Nephron (organoid): ENCODE results near the gene MKS1.

Experiments
- H3K27ac Mint-ChIP-seq, 3 experiments: 2 replicates each; pipeline ENCODE4 v1.8.0; 2020; ENCODE audit warnings: mixed read lengths in 3 of 3, mild to moderate bottlenecking in 2 of 3, moderate library complexity in 1 of 3
- H3K27me3 Mint-ChIP-seq: 2 replicates; pipeline ENCODE4 v1.8.0; 2021; ENCODE audit warnings: low read depth, mild to moderate bottlenecking, moderate library complexity, mixed read lengths
- H3K36me3 Mint-ChIP-seq: 2 replicates; pipeline ENCODE4 v1.8.0; 2020; ENCODE audit warnings: low read depth, mixed read lengths
- H3K4me1 Mint-ChIP-seq: 2 replicates; pipeline ENCODE4 v1.8.0; 2020; ENCODE audit warnings: mixed read lengths
- H3K4me3 Mint-ChIP-seq, 3 experiments: 2 replicates each; pipeline ENCODE4 v1.8.0; 2020; ENCODE audit warnings: mild to moderate bottlenecking in 3 of 3, mixed read lengths in 3 of 3, moderate library complexity in 2 of 3
- H3K9me3 Mint-ChIP-seq: 2 replicates; pipeline ENCODE4 v1.8.0; 2020; ENCODE audit warnings: mixed read lengths
- CTCF ChIP-seq, 3 experiments: fragments of 200-600 bp; sonication (generic); IDR thresholded peaks; one replicate each; pipeline ENCODE4 v1.5.0; 2021; ENCODE audit warnings: antibody characterized with exemption in 3 of 3; ENCODE audit not compliant: unreplicated experiment in 3 of 3

MKS1 gene

GRCh38 chr17:58219007-58219788 is at the start of gene MKS1:
MKS1 (minus strand) TSS chr17:58219255; CDS start chr17:58219230, 25 bp downstream.
- peaks cover 6% of the 10 kb centered on the region for H3K4me1 Mint-ChIP-seq
- no peaks in the 10 kb centered on the region for H3K9me3 Mint-ChIP-seq
- peaks cover 15% of the 10 kb centered on the region for H3K27me3 Mint-ChIP-seq
- peaks cover 4% of the 10 kb centered on the region for H3K36me3 Mint-ChIP-seq
- peak within 1 kb of the TSS; percentile 48 to 90 (median 62) for H3K27ac Mint-ChIP-seq
- peak; percentile 74 to 84 (median 81) for TF ChIP-seq CTCF (IDR thresholded peaks at IDR 0.05; ENCODE audit: unreplicated experiment in 3 of 3)
- H3K4me3 Mint-ChIP-seq = peak within 1 kb of the TSS; percentile 90 to 94 (median 92)

DNA sequence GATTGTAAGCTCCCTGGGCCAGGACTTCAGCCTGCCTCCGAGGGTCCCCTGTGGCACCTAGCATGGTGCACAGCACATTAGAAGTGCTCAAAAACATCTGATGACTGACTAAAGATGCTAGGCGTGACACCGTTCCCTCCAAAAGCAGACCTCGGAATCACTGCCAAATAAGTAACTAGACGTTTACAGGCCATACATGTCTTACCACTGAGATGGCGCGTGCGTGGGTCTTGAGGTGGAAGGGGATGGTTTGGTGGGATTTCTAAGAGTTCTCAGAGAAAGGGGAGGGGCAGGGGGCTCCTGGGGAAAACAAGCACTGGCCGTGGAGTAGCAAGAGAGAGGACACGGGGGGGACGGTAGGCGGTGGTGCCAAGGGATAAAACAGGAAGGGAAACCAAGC is 49.3 kb upstream of the MKS1 start:
- TF ChIP-seq CTCF (IDR thresholded peaks at IDR 0.05; ENCODE audit: unreplicated experiment in 3 of 3) = no peak
- Mint-ChIP-seq H3K4me1 (no peaks in the 10 kb centered on the region), H3K27ac (no peak overlapping the region), H3K27me3 (peaks cover 37% of the 10 kb centered on the region), H3K36me3 (no peaks in the 10 kb centered on the region), H3K9me3 (no peaks in the 10 kb centered on the region), H3K4me3 (no peak overlapping the region)

DNA sequence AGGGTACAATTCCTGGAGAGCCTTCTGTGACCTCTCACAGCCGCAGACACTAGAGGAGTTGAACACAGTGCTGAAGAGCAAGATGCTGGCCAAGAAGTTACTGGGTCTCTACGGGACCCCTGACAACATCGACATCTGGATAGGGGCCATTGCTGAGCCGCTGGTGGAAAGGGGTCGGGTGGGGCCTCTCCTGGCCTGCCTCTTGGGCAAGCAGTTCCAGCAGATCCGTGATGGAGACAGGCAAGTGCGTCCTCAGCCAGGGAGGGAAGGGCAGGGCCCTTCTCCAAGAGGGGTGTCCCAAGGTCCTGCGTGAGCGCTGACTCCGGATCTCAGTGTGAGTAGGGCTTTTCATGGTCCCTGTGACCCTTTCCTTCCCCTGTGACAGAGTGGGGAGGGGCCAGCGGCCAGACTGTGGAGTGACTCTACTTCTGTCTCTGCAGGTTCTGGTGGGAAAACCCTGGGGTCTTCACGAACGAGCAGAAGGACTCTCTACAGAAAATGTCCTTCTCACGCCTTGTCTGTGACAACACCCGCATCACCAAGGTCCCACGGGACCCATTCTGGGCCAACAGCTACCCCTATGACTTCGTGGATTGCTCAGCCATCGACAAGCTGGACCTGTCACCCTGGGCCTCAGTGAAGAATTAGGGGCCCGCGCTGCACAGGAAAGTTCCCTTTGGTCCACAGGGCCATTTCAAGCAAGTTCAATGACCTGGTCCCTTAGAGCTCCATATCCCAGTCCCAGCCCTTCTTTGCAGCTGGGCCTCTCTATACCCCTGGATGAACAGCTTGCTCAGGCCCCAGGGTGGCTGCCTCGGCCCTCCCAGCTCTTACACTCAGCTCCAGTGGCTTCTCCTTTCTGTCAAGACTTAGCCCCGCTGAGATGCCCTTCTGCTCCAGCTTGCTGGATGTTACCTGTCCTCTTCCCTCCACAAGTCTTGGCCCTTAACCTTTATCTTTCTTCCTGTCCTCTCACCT is 48.6 kb upstream of the MKS1 start:
- no peak for TF ChIP-seq CTCF (IDR thresholded peaks at IDR 0.05; ENCODE audit: unreplicated experiment in 3 of 3)
- Mint-ChIP-seq H3K27me3 (peaks cover 44% of the 10 kb centered on the region), H3K4me1 (no peaks in the 10 kb centered on the region), H3K9me3 (no peaks in the 10 kb centered on the region), H3K36me3 (no peaks in the 10 kb centered on the region), H3K4me3 (no peak overlapping the region), H3K27ac (no peak overlapping the region)

DNA sequence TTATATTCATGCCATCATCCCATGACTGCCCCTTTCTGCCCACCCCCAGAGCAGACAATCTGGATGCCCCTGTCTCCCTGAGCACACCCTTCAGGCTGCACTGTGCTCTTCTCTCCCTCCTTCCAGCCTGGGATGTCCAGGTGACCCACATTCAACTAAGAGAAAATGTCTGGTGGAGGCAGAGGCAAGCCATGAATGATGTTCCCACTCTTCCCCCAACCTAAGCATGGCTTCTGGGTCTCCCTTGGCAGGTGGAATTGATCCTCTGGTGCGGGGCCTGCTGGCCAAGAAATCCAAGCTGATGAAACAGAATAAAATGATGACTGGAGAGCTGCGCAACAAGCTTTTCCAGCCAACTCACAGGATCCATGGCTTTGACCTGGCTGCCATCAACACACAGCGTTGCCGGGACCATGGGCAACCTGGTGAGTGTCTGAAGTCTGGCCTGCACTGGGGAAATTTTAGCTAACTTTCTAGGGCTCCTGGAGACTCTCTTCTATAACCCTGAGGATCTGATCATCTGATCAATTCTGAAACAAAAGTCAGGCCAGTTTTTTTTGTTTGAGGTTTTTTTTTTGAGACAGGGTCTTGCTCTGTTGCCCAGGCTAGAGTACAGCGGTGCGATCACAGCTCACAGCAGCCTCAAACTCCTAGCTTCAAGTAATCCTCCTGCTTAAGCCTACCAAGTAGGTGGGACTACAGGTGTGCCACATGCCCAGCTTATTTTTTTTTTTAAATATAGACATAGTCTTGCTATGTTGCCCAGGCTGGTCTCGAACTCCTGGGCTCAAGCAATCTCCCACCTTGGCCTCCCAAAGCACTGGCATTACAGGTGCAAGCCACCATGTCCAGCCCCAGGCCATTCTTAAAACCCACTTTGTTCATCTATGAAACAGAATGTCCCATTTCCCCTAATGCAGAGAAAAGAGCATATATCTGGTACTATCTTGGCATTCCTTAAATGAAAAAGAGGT is 47.1 kb upstream of the MKS1 start:
- no peaks in the 10 kb centered on the region for H3K4me1 Mint-ChIP-seq
- H3K27me3 Mint-ChIP-seq = peaks cover 59% of the 10 kb centered on the region
- no peaks in the 10 kb centered on the region for H3K36me3 Mint-ChIP-seq
- H3K9me3 Mint-ChIP-seq = no peaks in the 10 kb centered on the region
- no peak for TF ChIP-seq CTCF (IDR thresholded peaks at IDR 0.05; ENCODE audit: unreplicated experiment in 3 of 3)
- H3K4me3 Mint-ChIP-seq = no peak overlapping the region
- H3K27ac Mint-ChIP-seq = no peak overlapping the region

GRCh38 chr17:58265271-58265670 is 46.2 kb upstream of the MKS1 start:
- H3K9me3 Mint-ChIP-seq = no peaks in the 10 kb centered on the region
- no peak overlapping the region for H3K27ac Mint-ChIP-seq
- H3K4me3 Mint-ChIP-seq = no peak overlapping the region
- TF ChIP-seq CTCF (IDR thresholded peaks at IDR 0.05; ENCODE audit: unreplicated experiment in 3 of 3) = no peak
- H3K27me3 Mint-ChIP-seq = peaks cover 68% of the 10 kb centered on the region
- no peaks in the 10 kb centered on the region for H3K4me1 Mint-ChIP-seq
- no peaks in the 10 kb centered on the region for H3K36me3 Mint-ChIP-seq
